NCI-H82 treated with DMSO at 0.1 percent for 48 hours (cell line): Measurements from ENCODE around the gene ZNF410.
"Not testable (repeated sequence)": the region's sequence is repeated elsewhere in the genome, so short reads cannot be mapped to it uniquely, and the experiment has no call there.

ENCODE experiments used
- DNase-seq: peaks from one replicate; lab custom pipeline; 2025; ENCODE audit not compliant: unreplicated experiment; lab: John Stamatoyannopoulos, UW

Gene ZNF410

GRCh38 chr14:73884438-73885190 is 2.0 kb upstream of the ZNF410 start:
- DNase-seq = no peak

GRCh38 chr14:73887318-73887616 is 608 bp downstream of the ZNF410 start:
- no peak for DNase-seq

- no peak for DNase-seq
Measured at GRCh38 chr14:73887694-73888459, 1.2 kb downstream of the ZNF410 start.

- no peak for DNase-seq
Measured at GRCh38 chr14:73888460-73888725, 1.7 kb downstream of the ZNF410 start.

GRCh38 chr14:73888971-73889370 is 2.3 kb downstream of the ZNF410 start:
- no peak for DNase-seq

- no peak for DNase-seq
Measured at GRCh38 chr14:73889376-73889775, 2.7 kb downstream of the ZNF410 start.

GRCh38 chr14:73894180-73894687 is 7.6 kb downstream of the ZNF410 start:
- DNase-seq = not testable (repeated sequence)

- DNase-seq = no peak
Measured at GRCh38 chr14:73895939-73896338, 9.3 kb downstream of the ZNF410 start.

- no peak for DNase-seq
Measured at GRCh38 chr14:73896521-73896920, 9.9 kb downstream of the ZNF410 start.

GRCh38 chr14:73903028-73903427 is 16.4 kb downstream of the ZNF410 start:
- no peak for DNase-seq

- DNase-seq = no peak
Measured at GRCh38 chr14:73909681-73910080, 23.0 kb downstream of the ZNF410 start.

- DNase-seq = no peak
Measured at GRCh38 chr14:73913256-73913655, 26.6 kb downstream of the ZNF410 start.

GRCh38 chr14:73916324-73916723 is 29.7 kb downstream of the ZNF410 start:
- no peak for DNase-seq

- not testable (repeated sequence) for DNase-seq
Measured at GRCh38 chr14:73919457-73919856, 32.8 kb downstream of the ZNF410 start.

GRCh38 chr14:73924337-73924736 is 37.7 kb downstream of the ZNF410 start:
- no peak for DNase-seq

- DNase-seq = no peak
Measured at GRCh38 chr14:73935666-73936065, 49.0 kb downstream of the ZNF410 start.

- DNase-seq = no peak
Measured at GRCh38 chr14:73936548-73936947, 49.9 kb downstream of the ZNF410 start.

- no peak for DNase-seq
Measured at GRCh38 chr14:73937012-73937411, 50.4 kb downstream of the ZNF410 start.

GRCh38 chr14:73942180-73942579 is 55.5 kb downstream of the ZNF410 start:
- no peak for DNase-seq

GRCh38 chr14:73943083-73943482 is 56.4 kb downstream of the ZNF410 start:
- DNase-seq = no peak

- no peak for DNase-seq
Measured at GRCh38 chr14:73944432-73945158, 57.9 kb downstream of the ZNF410 start.

GRCh38 chr14:73945159-73945670 is 58.6 kb downstream of the ZNF410 start:
- DNase-seq = no peak
